ENCODE data around the gene DDX24.

GRCh38 chr14:94054936-94055335 is 26.1 kb downstream of the DDX24 start:
- TF ChIP-seq CTCF (IDR thresholded peaks at IDR 0.05; ENCODE audit: control extremely low read depth in 1 of 3, insufficient read depth in 1 of 3, low read depth in 1 of 3, low read length in 3 of 3) (no peak), RAD21 (IDR thresholded peaks at IDR 0.05 in 1 of 2, conservative IDR thresholded peaks at IDR 0.05 in 1 of 2; ENCODE audit: low read depth in 2 of 2, low read length in 2 of 2) (no peak), POLR2A (IDR thresholded peaks at IDR 0.05; ENCODE audit: control extremely low read depth in 1 of 2, low read depth in 2 of 2, low read length in 2 of 2) (no peak), YY1 (IDR thresholded peaks at IDR 0.05; ENCODE audit: low read depth, low read length) (no peak), ZNF274 (IDR thresholded peaks at IDR 0.05; ENCODE audit: borderline replicate concordance, extremely low read depth, low read length) (no peak), EGR1 (IDR thresholded peaks at IDR 0.05; ENCODE audit: borderline replicate concordance, low read depth, low read length) (no peak), SP1 (IDR thresholded peaks at IDR 0.05; ENCODE audit: low read depth, low read length) (no peak), GABPA (IDR thresholded peaks at IDR 0.05; ENCODE audit: borderline replicate concordance, insufficient read depth, low read length) (no peak), ASH2L (IDR thresholded peaks at IDR 0.05; ENCODE audit: low read length) (no peak), POLR2AphosphoS5 (IDR thresholded peaks at IDR 0.05; ENCODE audit: low read depth, low read length) (no peak), CREB1 (IDR thresholded peaks at IDR 0.05) (no peak), RFX5 (IDR thresholded peaks at IDR 0.05; ENCODE audit: borderline replicate concordance, low read depth, low read length) (no peak), MAX (IDR thresholded peaks at IDR 0.05) (no peak)
